GM23248 (cell line): Measurements from ENCODE around the gene FXYD6.

Experiments used
- EZH2 ChIP-seq: fragments of 200-600 bp; sonication (generic); IDR thresholded peaks from 2 replicates; pipeline ENCODE4 v1.6.1; 2018; ENCODE audit warnings: antibody characterized with exemption, mild to moderate bottlenecking; ENCODE audit not compliant: insufficient read depth, poor library complexity, severe bottlenecking
- EZH2phosphoT487 ChIP-seq: fragments of 200-600 bp; sonication (generic); IDR thresholded peaks from 2 replicates; pipeline ENCODE4 v1.6.1; 2018; ENCODE audit warnings: antibody characterized with exemption, moderate library complexity, mild to moderate bottlenecking, low read depth; ENCODE audit not compliant: insufficient read depth

DNA sequence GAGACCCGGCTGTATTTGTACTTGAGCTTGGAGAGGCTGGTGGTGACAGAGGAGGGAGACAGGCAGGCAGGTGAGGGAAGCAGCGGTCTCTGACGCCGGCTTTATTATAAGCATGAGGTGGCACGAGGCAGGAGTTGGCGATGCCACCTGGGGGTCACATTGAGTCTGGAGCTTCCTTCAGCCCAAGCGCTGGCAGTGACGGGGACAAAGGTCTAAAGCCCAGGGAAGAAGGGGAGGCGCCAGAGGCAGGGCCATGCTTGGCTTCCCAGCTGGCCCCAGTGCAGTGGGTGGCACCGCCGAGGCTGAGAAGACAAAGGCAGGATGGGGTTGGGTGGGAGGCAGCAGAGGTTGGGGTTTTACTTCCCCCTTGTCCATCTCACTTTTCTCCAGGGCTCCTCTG is 56.4 kb downstream of the FXYD6 start:
- TF ChIP-seq EZH2 (no peak), EZH2phosphoT487 (no peak)
